Measurements from ENCODE around the gene CKS1B. TPM values are rescaled to one million over a fixed set of nuclear protein-coding genes. Genes with fewer than 3 reads are reported as not detected.
"Not testable (repeated sequence)": the region's sequence is repeated elsewhere in the genome, so short reads cannot be mapped to it uniquely, and the experiment has no call there.

Gene CKS1B
- polyA plus RNA-seq, 3 donors: 80.2 to 111 (median 109) TPM

DNA sequence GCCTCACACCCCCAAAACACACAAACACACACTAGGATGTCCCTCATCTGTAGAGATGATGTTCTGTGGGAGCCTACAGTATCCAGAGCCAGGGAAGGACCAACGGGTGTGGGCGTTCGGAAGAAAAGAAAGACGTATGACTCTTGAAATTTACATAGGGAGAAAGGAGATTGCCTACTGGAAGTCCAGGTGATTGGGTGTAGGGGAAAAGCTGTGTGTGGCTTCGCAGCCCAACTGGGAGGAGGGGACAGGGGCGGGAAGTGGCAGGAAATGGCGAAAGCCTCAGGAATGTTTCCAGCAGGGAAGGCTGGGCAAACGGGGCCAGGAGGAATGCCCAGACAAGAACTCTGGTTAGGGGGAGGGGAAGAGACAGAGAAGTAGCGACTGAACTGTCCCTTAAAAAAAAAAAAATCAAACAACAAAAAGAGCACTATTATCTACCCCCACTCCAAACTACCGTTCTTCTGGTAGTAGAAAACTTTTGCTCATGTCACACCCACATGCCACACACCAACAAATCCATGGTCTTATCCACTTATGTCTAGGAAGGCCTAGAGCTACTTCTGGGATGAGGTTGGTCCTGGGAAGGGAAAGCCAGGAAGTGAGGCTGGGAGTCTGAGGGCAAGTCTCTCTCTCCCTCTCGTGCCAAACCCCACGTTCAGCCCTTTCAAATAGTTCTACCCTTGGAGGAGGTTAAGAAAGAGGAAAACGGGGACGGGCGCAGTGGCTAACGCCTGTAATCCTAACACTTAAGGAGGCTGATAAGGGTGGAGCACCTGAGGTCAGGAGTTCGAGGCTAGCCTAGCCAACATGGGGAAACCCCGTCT, 1.8 kb upstream of the CKS1B start:
- DNase-seq (ENCODE audit: extremely low read depth in 1 of 11, low read depth in 9 of 11, low spot score in 4 of 11): peak in 1 of 11 donors; percentile 27

DNA sequence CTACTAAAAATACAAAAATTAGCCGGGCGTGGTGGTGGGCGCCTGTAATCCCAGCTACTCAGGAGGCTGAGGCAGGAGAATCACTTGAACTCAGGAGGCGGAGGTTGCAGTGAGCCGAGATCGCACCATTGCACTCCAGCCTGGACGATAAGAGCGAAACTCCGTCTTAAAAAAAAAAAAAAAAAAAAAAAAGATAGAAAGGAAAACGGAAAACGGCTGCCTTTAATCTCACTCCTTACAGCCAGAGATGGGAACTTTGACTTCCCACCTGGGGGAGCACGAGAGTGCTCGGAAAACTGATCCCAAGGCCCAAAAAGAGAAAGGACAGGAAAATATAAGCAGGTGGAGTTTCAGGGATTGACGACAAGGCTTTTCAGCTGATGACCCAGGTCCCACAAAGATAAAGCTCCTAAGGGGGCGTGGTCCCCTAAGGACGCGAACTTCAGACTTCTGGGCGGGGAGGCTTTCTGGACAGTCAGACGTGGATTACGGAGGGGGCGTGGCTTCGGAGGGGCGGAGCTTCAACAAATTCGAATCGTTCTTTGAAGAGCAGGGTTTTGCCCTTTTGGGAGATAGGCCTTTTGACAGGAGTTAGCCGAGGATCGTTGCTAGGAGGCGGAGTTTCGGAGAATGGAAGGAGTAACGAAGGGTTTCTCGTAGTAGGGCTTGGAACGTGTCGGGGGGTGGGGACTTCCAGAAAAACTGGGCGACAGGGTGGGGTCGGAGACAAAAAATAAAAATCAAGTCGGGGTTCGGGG, 958 bp upstream of the CKS1B start:
- peak in 10 of 11 donors; percentile 83 to 96 (median 92) for DNase-seq (ENCODE audit: extremely low read depth in 1 of 11, low read depth in 9 of 11, low spot score in 4 of 11)

- peak; percentile 90 to 100 (median 96) for DNase-seq (ENCODE audit: extremely low read depth in 1 of 11, low read depth in 9 of 11, low spot score in 4 of 11)
These were observed 427 bp downstream of the CKS1B start for GRCh38 chr1:154974808-154975408.

DNA sequence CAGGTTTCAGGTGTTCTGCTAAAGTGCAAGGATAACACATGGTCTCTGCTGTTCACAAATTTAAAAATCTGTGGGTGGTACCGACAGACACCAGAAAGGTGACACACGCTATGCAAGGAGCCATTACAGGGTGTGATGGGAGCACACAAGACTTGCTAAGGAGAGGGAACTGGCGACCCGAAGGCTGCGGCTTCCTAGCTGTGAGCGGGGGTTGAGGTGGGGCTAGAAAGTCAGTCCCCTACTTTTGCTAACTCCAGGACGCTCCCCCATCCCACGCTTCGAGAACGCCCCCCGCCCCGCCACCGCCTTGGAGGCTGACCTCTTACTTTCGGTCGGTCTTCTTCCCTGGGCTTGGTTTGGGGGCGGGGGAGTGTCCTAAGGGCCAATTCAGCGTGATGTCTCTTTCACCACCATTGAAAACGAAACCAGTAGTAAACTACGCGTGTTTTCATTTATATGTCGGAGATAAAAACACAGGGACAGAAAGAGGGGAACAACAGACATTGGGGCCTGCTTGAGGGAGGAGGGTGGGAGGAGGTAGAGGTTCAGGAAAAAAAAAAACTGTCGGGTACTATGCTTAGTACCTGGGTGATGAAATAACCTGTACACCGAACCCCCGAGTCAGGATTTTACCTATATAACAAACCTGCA, 1.1 kb downstream of the CKS1B start:
- peak in 1 of 11 donors; percentile 42 for DNase-seq (ENCODE audit: extremely low read depth in 1 of 11, low read depth in 9 of 11, low spot score in 4 of 11)

- not testable (repeated sequence) for DNase-seq (ENCODE audit: extremely low read depth in 1 of 11, low read depth in 9 of 11, low spot score in 4 of 11)
These were observed 3.3 kb downstream of the CKS1B start for GRCh38 chr1:154977762-154978161.

- DNase-seq (ENCODE audit: extremely low read depth in 1 of 11, low read depth in 9 of 11, low spot score in 4 of 11): no peak
These were observed 3.9 kb downstream of the CKS1B start for GRCh38 chr1:154978360-154978759.

GRCh38 chr1:154982341-154982740, 7.9 kb downstream of the CKS1B start:
- no peak for DNase-seq (ENCODE audit: extremely low read depth in 1 of 11, low read depth in 9 of 11, low spot score in 4 of 11)

DNA sequence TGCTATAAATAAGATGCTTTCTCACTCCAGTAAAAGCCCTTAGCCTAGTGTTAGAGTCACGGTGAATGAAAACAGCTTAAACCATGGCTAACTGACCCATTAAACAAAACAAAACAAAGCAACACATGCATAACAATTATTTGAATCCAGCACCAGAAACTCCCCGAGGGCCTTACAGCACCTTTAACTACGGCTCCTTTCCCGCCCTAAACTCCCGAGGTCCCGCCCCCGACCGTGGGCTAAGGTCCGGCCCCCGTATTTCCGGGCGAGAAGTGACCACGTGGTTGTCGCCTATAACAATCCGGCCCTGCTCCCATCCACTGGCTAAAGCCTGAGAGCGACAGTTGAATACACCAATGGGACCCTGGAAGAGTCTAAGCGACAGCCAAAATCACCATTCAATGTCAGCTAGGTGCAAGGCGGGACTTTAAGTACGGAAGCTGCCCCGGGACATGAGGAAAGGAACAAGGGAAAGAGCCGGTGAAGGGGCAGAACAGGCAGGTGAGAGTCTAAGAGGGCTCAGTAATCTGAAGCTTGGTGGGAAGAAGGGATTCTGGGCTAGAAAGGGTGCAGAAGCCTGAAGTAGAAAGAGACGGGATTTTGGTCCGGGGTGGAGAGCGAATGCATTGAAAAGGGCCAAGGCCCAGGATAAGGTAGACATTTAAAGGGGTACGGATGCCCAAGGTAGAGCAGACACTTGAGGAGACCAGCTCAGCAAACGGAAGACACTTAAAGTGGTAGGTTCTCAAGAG, 8.6 kb downstream of the CKS1B start, which contains the start of gene FLAD1:
Gene FLAD1, plus strand, starts transcription at position 448 of the 752 bp plus-strand sequence. CDS start 351 bp downstream, outside the sequence.
- peak; percentile 96 to 100 (median 99) for DNase-seq (ENCODE audit: extremely low read depth in 1 of 11, low read depth in 9 of 11, low spot score in 4 of 11)

DNA sequence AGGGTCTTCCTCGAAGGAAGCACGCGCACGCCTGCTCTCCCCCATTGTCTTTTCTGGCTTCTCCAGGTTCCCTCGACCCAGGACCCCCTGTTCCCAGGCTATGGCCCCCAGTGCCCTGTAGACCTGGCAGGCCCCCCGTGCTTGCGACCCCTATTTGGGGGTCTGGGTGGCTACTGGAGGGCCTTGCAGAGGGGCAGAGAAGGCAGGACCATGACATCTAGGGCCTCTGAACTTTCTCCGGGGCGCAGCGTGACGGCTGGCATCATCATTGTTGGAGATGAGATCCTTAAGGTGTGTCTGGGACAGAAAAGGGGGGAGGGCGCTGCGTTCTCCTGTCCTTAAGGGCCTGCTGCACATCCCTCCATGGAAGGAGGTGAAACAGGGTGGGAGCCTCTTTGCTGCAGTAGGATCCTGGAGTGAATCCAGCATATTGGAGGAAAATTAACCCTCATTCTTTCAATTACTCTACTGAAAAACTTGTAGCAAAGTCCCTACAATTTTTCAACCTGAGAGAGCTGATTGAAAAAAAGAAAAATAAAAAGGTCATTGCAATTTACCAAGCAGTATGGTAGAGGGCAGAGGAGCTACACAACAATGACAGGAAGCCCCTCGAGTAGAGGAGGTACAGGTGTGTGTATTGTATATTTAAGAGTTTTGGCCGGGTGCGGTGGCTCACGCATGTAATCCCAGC, 9.4 kb downstream of the CKS1B start:
- no peak for DNase-seq (ENCODE audit: extremely low read depth in 1 of 11, low read depth in 9 of 11, low spot score in 4 of 11)

GRCh38 chr1:154986736-154987135, 12.3 kb downstream of the CKS1B start:
- DNase-seq (ENCODE audit: extremely low read depth in 1 of 11, low read depth in 9 of 11, low spot score in 4 of 11): not testable (repeated sequence)

- DNase-seq (ENCODE audit: extremely low read depth in 1 of 11, low read depth in 9 of 11, low spot score in 4 of 11): no peak
These were observed 12.8 kb downstream of the CKS1B start for GRCh38 chr1:154987326-154987725.

GRCh38 chr1:154988058-154988954, 13.8 kb downstream of the CKS1B start:
- DNase-seq (ENCODE audit: extremely low read depth in 1 of 11, low read depth in 9 of 11, low spot score in 4 of 11): no peak

- DNase-seq (ENCODE audit: extremely low read depth in 1 of 11, low read depth in 9 of 11, low spot score in 4 of 11): no peak
These were observed 14.8 kb downstream of the CKS1B start for GRCh38 chr1:154989195-154989860.

GRCh38 chr1:154990276-154990675, 15.8 kb downstream of the CKS1B start:
- DNase-seq (ENCODE audit: extremely low read depth in 1 of 11, low read depth in 9 of 11, low spot score in 4 of 11): no peak

DNA sequence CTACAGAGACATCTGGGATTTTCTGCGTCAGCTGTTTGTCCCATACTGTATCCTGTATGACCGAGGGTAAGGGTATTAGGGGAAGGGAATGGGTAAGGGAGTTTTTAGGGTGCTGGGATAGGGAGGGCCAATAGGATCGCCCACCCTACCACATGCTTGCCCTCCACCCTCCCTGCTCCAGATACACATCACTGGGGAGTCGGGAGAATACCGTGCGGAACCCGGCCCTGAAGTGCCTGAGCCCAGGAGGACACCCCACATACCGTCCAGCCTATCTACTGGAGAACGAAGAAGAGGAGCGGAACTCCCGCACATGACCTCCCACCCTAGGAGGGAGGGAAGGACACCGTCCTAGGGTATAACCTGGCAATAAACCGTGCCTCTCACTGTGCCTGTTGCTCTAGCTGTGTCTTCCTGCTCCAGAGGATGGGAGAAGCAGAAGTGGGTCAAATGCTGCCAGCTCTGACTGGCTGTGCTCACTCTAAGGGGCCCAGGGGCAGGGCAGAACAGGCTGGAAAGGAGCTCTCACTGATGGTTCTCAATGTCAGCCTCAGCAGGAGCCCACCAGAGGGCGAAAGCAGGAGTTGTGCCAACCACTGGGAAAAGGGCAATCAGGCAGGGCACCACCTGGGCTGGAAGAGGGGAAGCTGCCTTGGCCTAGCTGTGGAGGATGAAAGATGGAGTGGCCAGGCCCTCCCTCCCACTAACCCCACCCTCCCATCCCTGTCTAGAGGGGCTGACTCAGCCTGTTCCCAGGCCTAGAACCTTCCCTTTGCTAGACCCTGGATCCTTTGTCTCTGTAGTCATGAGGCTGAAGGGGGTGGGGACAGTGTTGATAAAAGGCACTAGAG, 18.5 kb downstream of the CKS1B start:
- DNase-seq (ENCODE audit: extremely low read depth in 1 of 11, low read depth in 9 of 11, low spot score in 4 of 11): no peak
